Activated T-cell treated with anti-CD3 and anti-CD28 coated beads, Interleukin-2, amount 50 U/mL, for 72 hours (primary cell): Measurements from ENCODE around the gene CPEB4. TPM values are rescaled to one million over a fixed set of nuclear protein-coding genes. Genes with fewer than 3 reads are reported as not detected.

Experiments
- ATAC-seq, 2 donors: fragments of 150-1000 bp; cut with Tn5 transposase; replicated peaks in 1 of 2; 2 replicates each; pipeline ENCODE4 v1.10.0; 2021; ENCODE audit warnings: moderate library complexity in 2 of 2, mild to moderate bottlenecking in 1 of 2
- DNase-seq, 2 donors: peaks; one replicate each; pipeline ENCODE4 v3.0.0; 2021 to 2022; ENCODE audit warnings: mixed read lengths in 1 of 2
- H3K27ac Mint-ChIP-seq: one replicate; pipeline ENCODE4 v1.8.0; 2022; ENCODE audit warnings: mild to moderate bottlenecking, moderate library complexity, mixed read lengths
- H3K27me3 Mint-ChIP-seq: one replicate; pipeline ENCODE4 v1.8.0; 2022; ENCODE audit warnings: low read depth, mixed read lengths
- H3K36me3 Mint-ChIP-seq, 2 donors: one replicate each; pipeline ENCODE4 v1.8.0; 2022; ENCODE audit warnings: mixed read lengths in 2 of 2, mild to moderate bottlenecking in 1 of 2; ENCODE audit not compliant: insufficient read depth in 2 of 2
- H3K4me1 Mint-ChIP-seq: one replicate; pipeline ENCODE4 v1.8.0; 2022; ENCODE audit warnings: low read depth, mixed read lengths
- H3K4me3 Mint-ChIP-seq, 2 donors: one replicate each; pipeline ENCODE4 v1.8.0; 2022; ENCODE audit warnings: mild to moderate bottlenecking in 2 of 2, mixed read lengths in 2 of 2, moderate library complexity in 2 of 2
- H3K9me3 Mint-ChIP-seq, 2 donors: one replicate each; pipeline ENCODE4 v1.8.0; 2022; ENCODE audit warnings: mixed read lengths in 2 of 2
- total RNA-seq, 2 donors: library from RNA; stranded (reverse); gene quantifications; one replicate each; pipeline ENCODE4 v1.2.3, GENCODE V29; 2022

Gene CPEB4
- total RNA-seq, 2 donors from 2014 or later, result 14.4 to 19.0 TPM

- Mint-ChIP-seq H3K27ac (no peak overlapping the region), H3K4me3 (no peak overlapping the region), H3K27me3 (no peaks in the 10 kb centered on the region), H3K36me3 (peaks cover 3 to 10% of the 10 kb centered on the region in 2 donors), H3K4me1 (peaks cover 42% of the 10 kb centered on the region), H3K9me3 (peaks cover 9 to 13% of the 10 kb centered on the region in 2 donors)
- DNase-seq (no peak), ATAC-seq (no peak)
These were observed 4.7 kb upstream of the CPEB4 start for GRCh38 chr5:173883347-173883924.

- Mint-ChIP-seq H3K4me3 (peak overlapping the region; percentile 31 to 51), H3K4me1 (peaks cover 46% of the 10 kb centered on the region), H3K36me3 (peaks cover 3 to 10% of the 10 kb centered on the region in 2 donors), H3K9me3 (peaks cover 9 to 13% of the 10 kb centered on the region in 2 donors), H3K27me3 (no peaks in the 10 kb centered on the region), H3K27ac (no peak overlapping the region)
- no peak for ATAC-seq
- peak in 1 of 2 donors; percentile 23 for DNase-seq
These were observed 3.6 kb upstream of the CPEB4 start for GRCh38 chr5:173884402-173885053.

GRCh38 chr5:173885054-173885443 lies 3.1 kb upstream of the CPEB4 start:
- peaks cover 51% of the 10 kb centered on the region for H3K4me1 Mint-ChIP-seq

GRCh38 chr5:173885475-173886010 lies 2.6 kb upstream of the CPEB4 start:
- Mint-ChIP-seq H3K27me3 (no peaks in the 10 kb centered on the region), H3K27ac (no peak overlapping the region), H3K4me1 (peaks cover 56% of the 10 kb centered on the region), H3K36me3 (peaks cover 3 to 10% of the 10 kb centered on the region in 2 donors), H3K9me3 (peaks cover 9 to 13% of the 10 kb centered on the region in 2 donors), H3K4me3 (peak overlapping the region; percentile 4 to 33)
- no peak for ATAC-seq
- DNase-seq, result no peak

More at GRCh38 chr5:173885054-173885443, 3.1 kb upstream of the CPEB4 start:
- Mint-ChIP-seq H3K27me3 (no peaks in the 10 kb centered on the region), H3K36me3 (peaks cover 3 to 10% of the 10 kb centered on the region in 2 donors), H3K9me3 (peaks cover 9 to 13% of the 10 kb centered on the region in 2 donors), H3K4me3 (peak overlapping the region in 1 of 2 donors; percentile 22), H3K27ac (no peak overlapping the region)
- no peak for ATAC-seq
- DNase-seq, result no peak

- Mint-ChIP-seq H3K36me3 (peaks cover 3 to 10% of the 10 kb centered on the region in 2 donors), H3K4me3 (peak overlapping the region in 1 of 2 donors; percentile 95), H3K9me3 (peaks cover 9 to 13% of the 10 kb centered on the region in 2 donors), H3K4me1 (peaks cover 62% of the 10 kb centered on the region), H3K27ac (no peak overlapping the region), H3K27me3 (no peaks in the 10 kb centered on the region)
- ATAC-seq (no peak), DNase-seq (no peak)
These were observed 2.0 kb upstream of the CPEB4 start for GRCh38 chr5:173886150-173886549.

- Mint-ChIP-seq H3K36me3 (peaks cover 0 to 1% of the 10 kb centered on the region in 2 donors), H3K9me3 (peaks cover 3 to 8% of the 10 kb centered on the region in 2 donors), H3K27me3 (no peaks in the 10 kb centered on the region), H3K4me3 (peak overlapping the region; percentile 95 to 99), H3K4me1 (peaks cover 77% of the 10 kb centered on the region), H3K27ac (peak overlapping the region; percentile 99)
- DNase-seq (peak; percentile 8 to 18), ATAC-seq (no peak)
These were observed 453 bp downstream of the CPEB4 start for GRCh38 chr5:173888473-173889131.

GRCh38 chr5:173890195-173890991 lies 2.2 kb downstream of the CPEB4 start:
- H3K4me1 Mint-ChIP-seq, result peaks cover 75% of the 10 kb centered on the region
- peaks cover 0 to 8% of the 10 kb centered on the region in 2 donors for H3K9me3 Mint-ChIP-seq
- peaks cover 0 to 1% of the 10 kb centered on the region in 2 donors for H3K36me3 Mint-ChIP-seq
- H3K27me3 Mint-ChIP-seq, result no peaks in the 10 kb centered on the region
- no peak overlapping the region for H3K27ac Mint-ChIP-seq
- peak overlapping the region; percentile 95 to 99 for H3K4me3 Mint-ChIP-seq
- ATAC-seq (no peak), DNase-seq (no peak)

- peaks cover 0 to 3% of the 10 kb centered on the region in 2 donors for H3K9me3 Mint-ChIP-seq
- H3K4me3 Mint-ChIP-seq, result peak overlapping the region; percentile 41 to 87
These were observed 3.4 kb downstream of the CPEB4 start for GRCh38 chr5:173891308-173892116.

GRCh38 chr5:173893192-173893561 lies 5.0 kb downstream of the CPEB4 start:
- ATAC-seq, result no peak

More at GRCh38 chr5:173891308-173892116, 3.4 kb downstream of the CPEB4 start:
- Mint-ChIP-seq H3K36me3 (peaks cover 0 to 1% of the 10 kb centered on the region in 2 donors), H3K27me3 (no peaks in the 10 kb centered on the region), H3K4me1 (peaks cover 68% of the 10 kb centered on the region), H3K27ac (no peak overlapping the region)
- ATAC-seq (no peak), DNase-seq (no peak)

GRCh38 chr5:173895401-173896165 lies 7.4 kb downstream of the CPEB4 start:
- Mint-ChIP-seq H3K27ac (no peak overlapping the region), H3K4me1 (peaks cover 40% of the 10 kb centered on the region), H3K9me3 (no peaks in the 10 kb centered on the region), H3K4me3 (peak overlapping the region in 1 of 2 donors; percentile 27), H3K36me3 (no peaks in the 10 kb centered on the region), H3K27me3 (no peaks in the 10 kb centered on the region)
- DNase-seq, result no peak
- ATAC-seq, result no peak

More at GRCh38 chr5:173893192-173893561, 5.0 kb downstream of the CPEB4 start:
- no peak for DNase-seq
- Mint-ChIP-seq H3K4me1 (peaks cover 51% of the 10 kb centered on the region), H3K9me3 (no peaks in the 10 kb centered on the region), H3K36me3 (peaks cover 0 to under 1% of the 10 kb centered on the region in 2 donors), H3K4me3 (no peak overlapping the region), H3K27ac (no peak overlapping the region), H3K27me3 (no peaks in the 10 kb centered on the region)

- peaks cover 29% of the 10 kb centered on the region for H3K4me1 Mint-ChIP-seq
- no peaks in the 10 kb centered on the region for H3K9me3 Mint-ChIP-seq
These were observed 8.5 kb downstream of the CPEB4 start for GRCh38 chr5:173896631-173897030.

More at GRCh38 chr5:173896631-173897030, 8.5 kb downstream of the CPEB4 start:
- ATAC-seq (no peak), DNase-seq (no peak)
- no peaks in the 10 kb centered on the region for H3K36me3 Mint-ChIP-seq
- H3K4me3 Mint-ChIP-seq, result no peak overlapping the region
- H3K27me3 Mint-ChIP-seq, result no peaks in the 10 kb centered on the region
- H3K27ac Mint-ChIP-seq, result no peak overlapping the region
